HG03575 (cell line): ENCODE data around the gene ANKRD50.

Source experiments
- ATAC-seq: cut with Tn5 transposase; IDR thresholded peaks from one replicate; pipeline ENCODE4 v1.9.1; 2021; ENCODE audit not compliant: unreplicated experiment, insufficient number of reproducible peaks, low FRiP score; ENCODE audit errors: extremely low read depth

The ANKRD50 gene

GRCh38 chr4:124711471-124712371 is 811 bp downstream of the ANKRD50 start:
- no peak for ATAC-seq

- no peak for ATAC-seq
These were observed 1.6 kb downstream of the ANKRD50 start for GRCh38 chr4:124710911-124711310.

GRCh38 chr4:124710015-124710741 is 2.4 kb downstream of the ANKRD50 start:
- no peak for ATAC-seq

GRCh38 chr4:124708517-124709300 is 3.8 kb downstream of the ANKRD50 start:
- ATAC-seq = no peak

DNA sequence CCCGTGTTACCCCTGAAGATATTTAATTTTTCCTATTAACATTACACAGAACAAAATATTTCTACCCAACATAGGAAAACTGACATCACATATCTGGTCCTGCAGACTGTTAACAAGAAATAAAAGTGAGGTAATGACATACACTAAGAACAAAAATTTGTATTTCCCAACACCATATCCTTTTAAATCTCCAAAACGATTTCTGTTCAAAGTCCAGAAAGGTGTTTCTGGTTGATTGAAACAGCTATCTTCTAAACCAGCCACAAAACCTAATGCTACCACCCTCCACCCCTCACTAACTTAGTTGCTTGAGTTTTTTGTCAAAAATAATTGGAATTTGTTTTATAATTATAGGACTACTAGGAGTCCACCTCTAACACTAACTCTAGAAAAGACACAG is 7.1 kb downstream of the ANKRD50 start:
- ATAC-seq = no peak

- no peak for ATAC-seq
These were observed 9.4 kb downstream of the ANKRD50 start for GRCh38 chr4:124703154-124703553.

DNA sequence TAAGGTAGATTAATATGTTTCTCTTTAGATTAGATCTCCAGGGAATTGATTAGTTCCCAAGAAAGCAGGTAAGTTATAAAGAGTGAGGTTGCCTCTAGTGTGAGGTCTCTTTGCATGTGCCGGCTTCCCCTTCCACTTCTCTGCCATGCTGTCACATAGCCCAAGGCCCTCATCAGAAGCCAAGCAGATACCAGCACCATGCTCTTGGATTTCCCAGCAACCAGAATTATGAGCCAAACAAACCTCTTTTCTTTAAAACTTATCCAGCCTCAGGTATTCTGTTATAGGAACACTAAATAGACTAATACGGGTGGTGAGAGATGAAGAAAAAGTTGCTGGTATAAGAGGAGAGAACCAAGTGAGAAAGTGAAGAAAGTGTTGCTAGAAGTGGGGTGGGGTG is 15.1 kb downstream of the ANKRD50 start:
- no peak for ATAC-seq

- no peak for ATAC-seq
These were observed 16.4 kb downstream of the ANKRD50 start for GRCh38 chr4:124696182-124696581.

- no peak for ATAC-seq
These were observed 17.5 kb downstream of the ANKRD50 start for GRCh38 chr4:124694946-124695598.

DNA sequence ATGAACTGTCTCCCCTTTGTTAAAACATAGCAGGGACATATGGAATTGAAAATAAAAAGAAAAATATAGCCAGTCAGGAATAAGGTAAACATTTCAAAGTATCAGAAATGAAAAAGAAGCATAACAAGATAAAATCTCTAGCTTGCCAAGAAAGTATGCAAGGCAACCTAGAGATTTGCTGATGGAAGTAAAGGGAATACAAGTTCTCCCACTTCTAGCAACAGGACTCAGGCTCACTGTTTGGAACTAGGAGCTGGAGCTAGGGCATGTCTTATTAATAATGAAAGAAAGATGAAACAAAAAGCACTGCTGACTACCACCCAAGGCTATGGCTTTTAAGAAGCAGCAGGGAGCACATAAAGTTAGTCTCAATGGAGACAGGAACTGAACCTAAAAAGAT is 18.2 kb downstream of the ANKRD50 start:
- ATAC-seq = no peak

DNA sequence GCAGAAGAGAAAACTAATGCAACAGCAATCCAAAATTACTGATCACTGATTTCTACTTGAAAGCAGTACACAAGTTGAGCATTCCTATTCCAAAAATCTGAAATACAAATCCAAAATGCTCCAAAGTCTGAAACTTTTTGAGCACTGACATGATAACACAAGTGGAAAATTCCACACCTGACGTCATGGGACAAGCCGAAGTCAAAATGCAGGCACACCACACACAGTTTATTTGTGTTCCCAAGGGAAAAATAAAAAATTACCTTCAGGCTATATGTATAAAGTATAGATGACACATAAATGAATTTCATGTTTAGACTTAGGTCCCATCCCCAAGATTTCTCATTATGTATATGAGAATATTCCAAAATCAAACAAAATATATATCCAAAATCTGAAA is 20.7 kb downstream of the ANKRD50 start:
- ATAC-seq = no peak

DNA sequence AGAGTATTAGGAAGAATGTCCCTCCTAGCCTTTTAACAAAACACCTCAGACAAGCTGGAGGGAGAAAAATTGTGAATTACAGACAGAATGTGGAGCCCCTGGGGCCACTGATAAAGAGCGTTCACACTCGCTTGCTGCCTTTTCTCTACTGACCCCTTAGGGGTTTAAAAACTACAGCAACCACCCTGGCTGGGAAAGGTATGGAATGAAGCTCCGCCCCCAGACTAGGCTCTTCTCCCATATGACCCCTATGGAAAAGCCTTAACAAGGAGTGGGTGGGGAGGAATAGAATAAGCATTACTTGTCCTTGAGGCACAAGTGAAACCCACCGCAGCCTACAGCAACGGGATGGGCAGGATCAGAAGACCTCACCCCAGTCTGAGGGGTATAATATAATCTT is 26.3 kb downstream of the ANKRD50 start:
- ATAC-seq = no peak

DNA sequence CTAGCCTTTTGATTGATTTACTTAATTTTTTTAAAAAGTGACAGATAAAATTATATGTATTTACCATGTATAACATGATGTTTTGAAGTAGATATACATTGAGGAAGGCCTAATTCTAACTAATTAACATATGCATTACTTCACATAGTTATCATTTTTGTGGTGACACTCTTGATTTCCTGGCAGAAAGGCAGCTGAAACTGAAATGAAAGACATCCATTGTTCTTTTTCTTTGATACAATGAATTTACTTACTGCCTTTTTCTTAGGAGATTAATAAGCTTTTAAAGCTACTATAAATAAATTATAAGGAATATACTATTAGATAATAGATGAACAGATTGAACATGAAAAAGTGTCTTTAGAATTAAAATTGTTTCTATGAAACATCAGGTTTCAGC is 26.7 kb downstream of the ANKRD50 start:
- ATAC-seq = no peak

DNA sequence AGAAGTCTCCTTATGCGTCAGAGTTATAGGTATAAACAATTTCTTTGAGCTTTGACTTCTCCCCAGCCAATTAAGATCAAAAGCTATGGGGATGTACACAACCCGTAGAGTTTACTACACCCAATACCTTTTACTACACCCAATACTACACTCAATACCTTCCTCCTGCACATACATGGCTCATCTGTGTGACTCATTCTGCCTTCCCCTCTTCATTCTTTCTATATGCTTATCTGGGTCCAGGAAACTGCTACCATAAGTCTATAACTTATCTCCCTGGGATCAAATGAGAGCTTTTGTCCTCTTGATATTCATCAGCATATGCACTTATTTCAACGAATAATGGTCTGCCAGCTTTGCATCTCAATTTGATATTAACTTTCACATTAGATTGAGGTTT is 28.2 kb downstream of the ANKRD50 start:
- no peak for ATAC-seq

DNA sequence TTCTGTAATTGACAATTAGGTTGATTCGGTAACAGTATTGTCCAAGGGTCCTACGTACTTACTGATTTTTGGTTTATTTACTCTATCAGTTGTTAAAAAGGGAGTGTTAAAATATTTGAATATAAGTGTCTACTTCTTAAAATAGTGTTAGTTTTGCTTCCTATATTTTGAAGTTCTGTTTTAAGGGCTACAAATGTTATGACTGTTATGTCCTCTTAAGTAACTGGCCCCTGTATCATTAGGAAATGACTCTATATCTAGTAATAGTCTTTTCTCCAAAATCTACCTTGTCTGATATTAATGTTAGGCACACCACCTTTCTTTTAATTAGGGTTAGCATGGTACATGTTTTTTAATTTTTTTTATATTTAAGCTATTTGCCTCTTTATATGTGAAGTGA is 30.1 kb downstream of the ANKRD50 start:
- no peak for ATAC-seq

DNA sequence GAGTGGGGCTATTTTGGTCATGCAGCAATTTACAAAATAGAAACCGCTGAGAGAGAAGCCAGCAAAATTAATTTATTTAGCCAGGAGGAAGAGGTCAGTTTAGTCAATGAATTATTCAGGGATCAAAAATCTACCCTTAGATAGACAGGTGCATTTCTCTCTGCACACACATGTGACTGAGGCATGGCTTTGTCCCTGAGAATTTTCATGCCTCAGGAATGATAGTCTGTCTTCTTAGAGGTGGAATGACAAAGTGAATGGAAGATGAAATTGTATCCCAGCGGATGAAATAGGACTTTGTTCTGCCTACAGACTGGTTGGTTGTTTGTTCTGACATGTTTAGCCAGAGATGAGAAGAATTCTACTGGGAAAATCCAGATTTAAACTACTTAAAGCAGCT is 46.0 kb downstream of the ANKRD50 start:
- no peak for ATAC-seq

- no peak for ATAC-seq
These were observed 53.7 kb downstream of the ANKRD50 start for GRCh38 chr4:124658795-124659194.

DNA sequence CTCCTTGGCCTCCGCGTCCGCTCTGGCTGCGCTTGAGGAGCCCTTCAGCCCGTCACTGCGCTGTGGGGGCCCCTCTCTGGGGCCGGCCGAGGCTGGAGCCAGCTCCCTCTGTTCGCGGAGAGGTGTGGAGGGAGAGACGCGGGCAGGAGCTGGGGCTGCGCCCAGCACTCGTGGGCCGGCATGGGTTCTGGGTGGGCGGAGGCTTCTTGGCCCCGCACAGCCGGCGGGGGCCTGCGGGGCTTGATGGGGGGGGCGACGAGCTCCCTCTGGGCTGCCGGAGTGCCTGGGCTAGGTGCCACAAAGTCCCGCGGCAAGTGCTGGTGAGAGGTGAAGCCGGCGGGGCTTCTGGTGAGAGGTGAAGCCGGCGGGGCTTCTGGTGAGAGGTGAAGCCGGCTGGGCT is 61.9 kb downstream of the ANKRD50 start:
- ATAC-seq = no peak

DNA sequence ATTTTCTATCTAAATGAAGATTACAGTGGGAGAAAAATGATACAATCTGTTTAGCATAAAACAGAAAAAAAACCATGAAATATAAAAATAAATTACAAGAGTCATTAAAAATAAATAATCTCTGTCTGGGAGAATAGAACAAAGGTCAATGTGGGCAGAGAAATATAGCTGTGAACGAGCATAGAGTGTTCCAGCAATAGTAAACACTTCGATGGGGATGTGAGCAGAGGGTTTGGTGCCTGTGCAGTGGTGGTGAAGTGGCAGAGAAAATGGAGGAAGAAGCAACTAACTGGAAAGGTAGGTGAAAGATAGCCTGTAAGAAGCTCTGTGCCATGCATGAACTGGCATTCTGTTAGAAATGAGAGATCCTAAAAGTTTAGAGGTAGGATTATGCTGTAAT is 64.9 kb downstream of the ANKRD50 start:
- no peak for ATAC-seq
